Transverse colon (tissue), 4 donors: ENCODE measurements around the gene RSPO3.

ENCODE experiments used
- CTCF ChIP-seq, 5 experiments: fragments of 200-600 bp in 3 of 5; fragments of 450-650 bp in 2 of 5; sonication (generic) in 3 of 5; IDR thresholded peaks; 1 replicate in 2 of 5; 2 replicates in 3 of 5; pipeline ENCODE4 v1.5.1; 2016 to 2017; ENCODE audit warnings: antibody characterized with exemption in 5 of 5, inconsistent platforms in 3 of 5, mild to moderate bottlenecking in 2 of 5, moderate library complexity in 1 of 5
- EP300 ChIP-seq: sonication (generic); formaldehyde crosslinking; IDR thresholded peaks from one replicate; pipeline ENCODE4 v1.6.1; 2017; ENCODE audit warnings: antibody characterized with exemption, low read depth
- POLR2A ChIP-seq: fragments of 450-650 bp; IDR thresholded peaks from one replicate; pipeline ENCODE4 v1.6.1; 2016; ENCODE audit warnings: antibody characterized with exemption, mild to moderate bottlenecking, moderate library complexity
- POLR2AphosphoS5 ChIP-seq, 3 donors: sonication (generic); formaldehyde crosslinking; IDR thresholded peaks; one replicate each; pipeline ENCODE4 v1.6.1; 2016; ENCODE audit warnings: antibody characterized with exemption in 3 of 3

DNA sequence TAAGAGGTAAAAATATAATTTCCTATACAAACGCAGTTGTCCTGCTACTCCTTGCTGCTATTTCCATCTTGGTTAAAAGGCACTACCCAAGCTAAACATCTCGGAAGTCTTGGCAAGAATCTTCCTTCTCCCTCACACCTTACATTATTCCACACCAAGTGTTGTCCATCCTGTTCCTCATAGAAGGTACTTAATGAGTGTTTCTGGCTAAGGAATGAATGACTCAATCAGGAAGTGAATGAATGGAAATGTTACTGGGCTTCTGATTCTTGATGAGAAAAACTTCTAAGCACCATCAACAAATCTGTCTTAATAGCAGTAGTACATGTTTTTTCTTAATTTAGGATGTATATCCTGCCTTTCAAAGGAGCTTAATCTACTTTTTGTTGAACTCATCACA is 40.6 kb upstream of the RSPO3 start:
- TF ChIP-seq POLR2A (no peak), CTCF (IDR thresholded peaks at IDR 0.05) (no peak), EP300 (no peak), POLR2AphosphoS5 (IDR thresholded peaks at IDR 0.05) (no peak)
